HCT116 (cell line): ENCODE data around the gene GATA3. TPM values are rescaled to one million over a fixed set of nuclear protein-coding genes. Genes with fewer than 3 reads are reported as not detected.

Experiments used
- ATAC-seq: fragments of 200-7000 bp; cut with Tn5 transposase; 2 replicates; pipeline ENCODE4 v1.9.1; 2020; ENCODE audit warnings: mild to moderate bottlenecking, moderate library complexity
- BruUV-seq: library from RNA; stranded (reverse); fragments of 400-500 nt; replicated peaks from 2 replicates; lab custom pipeline; 2021; lab: Mats Ljungman, UMichigan
- CTCF ChIA-PET: fragments of 300-600 bp; sonication (Branson Sonifier 250); formaldehyde crosslinking; loops from one replicate; lab custom pipeline; 2021; ENCODE audit warnings: antibody characterized with exemption; lab: Charles Lee
- POLR2A ChIA-PET: fragments of 300-600, 350-600 bp; sonication (Branson Sonifier 250); formaldehyde crosslinking; loops from one replicate; lab custom pipeline; 2021; ENCODE audit warnings: antibody characterized with exemption; lab: Charles Lee
- RAD21 ChIA-PET, 2 experiments: fragments of 300-600 bp; sonication (Branson Sonifier 250); formaldehyde crosslinking; loops; one replicate each; lab custom pipeline; 2023; ENCODE audit warnings: low total read pairs in 2 of 2; ENCODE audit not compliant: uncharacterized antibody in 2 of 2, unreplicated experiment in 2 of 2, low non-redundant PET in 1 of 2; lab: Charles Lee
- DNase-seq: peaks from one replicate; pipeline ENCODE4 v3.0.0-alpha.2; 2010; ENCODE audit warnings: low read depth, low spot score
- H2AFZ ChIP-seq: fragments of 200-600 bp; shearing (Covaris generic), sonication (generic); 2 replicates; pipeline ENCODE4 v1.6.1; 2017; ENCODE audit warnings: low read depth, mixed run types, mixed read lengths, antibody characterized with exemption, low read length; ENCODE audit not compliant: poor library complexity, severe bottlenecking
- H3K27ac ChIP-seq: 2 replicates; pipeline ENCODE4 v1.5.1; 2012; ENCODE audit warnings: low read depth, low read length
- H3K27me3 ChIP-seq: fragments of 200-600 bp; sonication (generic); 2 replicates; pipeline ENCODE4 v1.6.1; 2016; ENCODE audit warnings: mixed run types, low read length, mixed read lengths; ENCODE audit not compliant: insufficient read depth
- H3K36me3 ChIP-seq, 2 experiments: fragments of 200-500 bp in 1 of 2; fragments of 200-600 bp in 1 of 2; sonication (Bioruptor generic) in 1 of 2; sonication (generic) in 1 of 2; 2 replicates each; pipeline versions ENCODE4 v1.5.1 to v1.6.1; 2014 to 2016; ENCODE audit warnings: low read length in 2 of 2, inconsistent platforms in 1 of 2, mixed read lengths in 1 of 2, mixed run types in 1 of 2; ENCODE audit not compliant: insufficient read depth in 2 of 2, control insufficient read depth in 1 of 2
- H3K4me1 ChIP-seq, 2 experiments: fragments of 200-600 bp in 1 of 2; sonication (generic) in 1 of 2; 2 replicates each; pipeline versions ENCODE4 v1.5.1 to v1.6.1; 2012 to 2017; ENCODE audit warnings: low read length in 2 of 2, inconsistent platforms in 1 of 2, mild to moderate bottlenecking in 1 of 2, mixed read lengths in 1 of 2, mixed run types in 1 of 2, moderate library complexity in 1 of 2; ENCODE audit not compliant: insufficient read depth in 2 of 2, control insufficient read depth in 1 of 2
- H3K4me2 ChIP-seq: fragments of 200-600 bp; sonication (generic); 2 replicates; pipeline ENCODE4 v1.6.1; 2017; ENCODE audit warnings: mixed run types, low read length, mixed read lengths
- H3K4me3 ChIP-seq, 2 experiments: fragments of 200-600 bp in 1 of 2; sonication (generic) in 1 of 2; replicated peaks in 1 of 2; 2 replicates each; pipeline ENCODE4 v1.5.1; 2011 to 2016; ENCODE audit warnings: low read length in 2 of 2, control low read depth in 1 of 2, low read depth in 1 of 2, mild to moderate bottlenecking in 1 of 2, mixed read lengths in 1 of 2, mixed run types in 1 of 2
- H3K79me2 ChIP-seq: fragments of 200-600 bp; sonication (generic); 2 replicates; pipeline ENCODE4 v1.6.1; 2017; ENCODE audit warnings: mild to moderate bottlenecking, mixed run types, low read length, moderate library complexity, mixed read lengths; ENCODE audit not compliant: insufficient read depth
- H3K9ac ChIP-seq: fragments of 200-600 bp; sonication (generic); 2 replicates; pipeline ENCODE4 v1.6.1; 2016; ENCODE audit warnings: low read length, mixed read lengths
- H3K9me2 ChIP-seq: fragments of 200-600 bp; sonication (generic), shearing (Covaris generic); 2 replicates; pipeline ENCODE4 v1.6.1; 2017; ENCODE audit warnings: mixed run types, mild to moderate bottlenecking, moderate library complexity; ENCODE audit not compliant: insufficient read depth
- H3K9me3 ChIP-seq, 2 experiments: fragments of 200-500 bp in 1 of 2; fragments of 200-600 bp in 1 of 2; sonication (Bioruptor generic) in 1 of 2; sonication (generic) in 1 of 2; 2 replicates each; pipeline ENCODE4 v1.6.1; 2014 to 2017; ENCODE audit warnings: low read length in 2 of 2, mixed read lengths in 2 of 2, inconsistent platforms in 1 of 2, low read depth in 1 of 2, mild to moderate bottlenecking in 1 of 2, mixed run types in 1 of 2, moderate library complexity in 1 of 2; ENCODE audit not compliant: control insufficient read depth in 1 of 2, insufficient read depth in 1 of 2
- H4K20me1 ChIP-seq: fragments of 200-600 bp; sonication (generic), shearing (Covaris generic); 2 replicates; pipeline ENCODE4 v1.6.1; 2017; ENCODE audit warnings: mixed run types, mild to moderate bottlenecking, moderate library complexity; ENCODE audit not compliant: insufficient read depth
- EGR1 ChIP-seq: IDR thresholded peaks from 2 replicates; pipeline ENCODE4 v1.6.1; 2012; ENCODE audit warnings: low read depth
- ELF1 ChIP-seq: IDR thresholded peaks from 2 replicates; pipeline ENCODE4 v1.6.1; 2012; ENCODE audit warnings: low read depth, borderline replicate concordance
- FOSL1 ChIP-seq: IDR thresholded peaks from 2 replicates; pipeline ENCODE4 v1.6.1; 2012; ENCODE audit warnings: low read depth
- JUND ChIP-seq: IDR thresholded peaks from 2 replicates; pipeline ENCODE4 v1.6.1; 2012
- MAX ChIP-seq: IDR thresholded peaks from 2 replicates; pipeline ENCODE4 v1.6.1; 2012
- REST ChIP-seq: IDR thresholded peaks from 2 replicates; pipeline ENCODE4 v1.6.1; 2012; ENCODE audit warnings: low read depth
- SIN3A ChIP-seq: IDR thresholded peaks from 2 replicates; pipeline ENCODE4 v1.6.1; 2012; ENCODE audit warnings: low read depth
- TCF7L2 ChIP-seq: IDR thresholded peaks from 2 replicates; pipeline ENCODE4 v1.7.0; 2011; ENCODE audit warnings: borderline replicate concordance, inconsistent platforms; ENCODE audit not compliant: insufficient read depth, insufficient read length; ENCODE audit errors: extremely low read depth
- ZBTB33 ChIP-seq: IDR thresholded peaks from 2 replicates; pipeline ENCODE4 v1.6.1; 2011; ENCODE audit warnings: mild to moderate bottlenecking, low read length, moderate library complexity; ENCODE audit not compliant: insufficient replicate concordance; ENCODE audit errors: extremely low read depth
- ZFX ChIP-seq: fragments of 450-650 bp; IDR thresholded peaks from 2 replicates; pipeline ENCODE4 v1.6.1; 2017
- ZNF274 ChIP-seq: fragments of 200-500 bp; sonication (Bioruptor generic); IDR thresholded peaks from 2 replicates; pipeline ENCODE4 v1.6.1; 2014; ENCODE audit warnings: mild to moderate bottlenecking, low read depth, low read length, inconsistent platforms
- intact Hi-C: fragments of 100-400 bp; cut with micrococcal nuclease; formaldehyde crosslinking; loops from 2 replicates; pipeline ENCODE4 v1.10.0; 2022
- total RNA-seq: library from RNA; stranded (reverse); gene quantifications from one replicate; pipeline ENCODE4 v1.2.1, GENCODE V29; 2021; ENCODE audit not compliant: unreplicated experiment

GATA3 gene
- total RNA-seq, 1 experiment from 2014 or later, result 2.7 TPM

- Histone ChIP-seq H2AFZ (no peak overlapping the region), H3K79me2 (no peaks in the 10 kb centered on the region), H3K4me3 (no peak overlapping the region), H3K27me3 (peaks cover 51% of the 10 kb centered on the region), H3K27ac (no peak overlapping the region), H3K9me3 (no peaks in the 10 kb centered on the region), H3K36me3 (no peaks in the 10 kb centered on the region), H3K4me1 (no peaks in the 10 kb centered on the region), H4K20me1 (no peaks in the 10 kb centered on the region), H3K4me2 (no peak overlapping the region), H3K9me2 (no peaks in the 10 kb centered on the region), H3K9ac (no peak overlapping the region)
- no peak for ATAC-seq
- ChIA-PET POLR2A (no interaction called here), RAD21 (no interaction called here), CTCF (no interaction called here)
- no TSS peak for BruUV-seq
- no peak for DNase-seq
- intact Hi-C loops, result no loop called here
- TF ChIP-seq MAX (no peak), ZNF274 (no peak), SIN3A (no peak), REST (no peak), FOSL1 (no peak), ZFX (no peak), ZBTB33 (no peak), EGR1 (no peak), JUND (no peak), ELF1 (no peak), TCF7L2 (no peak)
Observed at GRCh38 chr10:8044908-8045725, 9.4 kb upstream of the GATA3 start.
